Spleen (tissue), 13 donors: Measurements from ENCODE around the gene ZNF92. TPM values are rescaled to one million over a fixed set of nuclear protein-coding genes. Genes with fewer than 3 reads are reported as not detected.
A peak's percentile ranks its signal among the peaks of the same experiment; 100 is the strongest.

Experiments used
- DNase-seq: peaks from one replicate; pipeline ENCODE4 v3.0.0-alpha.2; 2020
- H3K27ac ChIP-seq, 8 donors: fragments of 200-600 bp; sonication (generic) in 7 of 8; 1 replicate in 4 of 8; 2 replicates in 4 of 8; pipeline versions ENCODE4 v1.5.0 to v1.8.0; 2016 to 2021; ENCODE audit warnings: inconsistent platforms in 4 of 8, mild to moderate bottlenecking in 4 of 8, moderate library complexity in 1 of 8
- H3K27me3 ChIP-seq, 7 donors: fragments of 200-600 bp; sonication (generic) in 6 of 7; replicated peaks in 1 of 7; 1 replicate in 4 of 7; 2 replicates in 3 of 7; pipeline versions ENCODE4 v1.5.0 to v1.8.0; 2016 to 2021; ENCODE audit warnings: inconsistent platforms in 3 of 7, mild to moderate bottlenecking in 1 of 7
- H3K36me3 ChIP-seq, 6 donors: fragments of 200-600 bp; sonication (generic) in 5 of 6; 1 replicate in 4 of 6; 2 replicates in 2 of 6; pipeline versions ENCODE4 v1.5.0 to v1.8.0; 2016 to 2021; ENCODE audit warnings: inconsistent platforms in 2 of 6
- H3K4me1 ChIP-seq, 6 donors: fragments of 200-600 bp; sonication (generic) in 5 of 6; 1 replicate in 3 of 6; 2 replicates in 3 of 6; pipeline versions ENCODE4 v1.5.0 to v1.8.0; 2016 to 2021; ENCODE audit warnings: inconsistent platforms in 3 of 6
- H3K4me3 ChIP-seq, 8 donors: fragments of 200-600 bp; sonication (generic) in 7 of 8; 1 replicate in 4 of 8; 2 replicates in 4 of 8; pipeline versions ENCODE4 v1.5.0 to v1.8.0; 2016 to 2021; ENCODE audit warnings: inconsistent platforms in 4 of 8, mild to moderate bottlenecking in 4 of 8, moderate library complexity in 2 of 8
- H3K9me3 ChIP-seq, 8 donors: fragments of 200-600 bp; sonication (generic) in 7 of 8; 1 replicate in 4 of 8; 2 replicates in 4 of 8; pipeline versions ENCODE4 v1.5.0 to v1.8.0; 2016 to 2021; ENCODE audit warnings: inconsistent platforms in 4 of 8
- POLR2A ChIP-seq, 3 donors: fragments of 450-650 bp; IDR thresholded peaks; one replicate each; pipeline ENCODE4 v1.5.1; 2017; ENCODE audit warnings: antibody characterized with exemption in 3 of 3, mild to moderate bottlenecking in 1 of 3
- POLR2AphosphoS5 ChIP-seq, 3 donors: sonication (generic); formaldehyde crosslinking; IDR thresholded peaks; one replicate each; pipeline ENCODE4 v1.5.1; 2017; ENCODE audit warnings: antibody characterized with exemption in 3 of 3
- WGBS, 5 donors: extraction: QIAGEN DNeasy Blood & Tissue Kit in 3 of 5; methylation state at CpG; one replicate each; pipeline versions ENCODE4 v1.1.5 to v1.1.7; 2013 to 2018; 5-methylcytosine and 5-hydroxymethylcytosine counted together
- intact Hi-C: fragments of 100-400 bp; cut with DNase I; formaldehyde crosslinking; loops from one replicate; pipeline ENCODE4 v1.15.0; 2023; ENCODE audit warnings: low total_unique reads
- long read RNA-seq, 2 donors: transcript quantifications; one replicate each; lab custom pipeline, GENCODE V29; 2026
- polyA plus RNA-seq, 3 donors: library from polyadenylated mRNA; stranded (reverse); fragments of 200-250 nt; gene quantifications; one replicate each; pipeline ENCODE4 v1.2.1, GENCODE V29; 2013
- total RNA-seq, 7 donors: library from RNA; depleted of rRNA in 3 of 7; stranded (reverse); fragments of >200 nt in 3 of 7; fragmentation: NEBNext Ultra II Directional in 4 of 7; extraction: Animal tissue kit (Norgen Biotek cat#: 25700) in 4 of 7; gene quantifications; one replicate each; pipeline versions ENCODE4 v1.1.0 to v1.2.1, GENCODE V29; 2016 to 2021
- TF ChIP-seq, protein P1 (sequence below), 11 experiments: fragments of 200-600 bp in 7 of 11; fragments of 450-650 bp in 4 of 11; sonication (generic) in 4 of 11; IDR thresholded peaks in 8 of 11; conservative IDR thresholded peaks in 3 of 11; 1 replicate in 7 of 11; 2 replicates in 4 of 11; pipeline versions ENCODE4 v1.4.0 to v1.8.0; 2016 to 2021; ENCODE audit warnings: antibody characterized with exemption in 11 of 11, inconsistent platforms in 4 of 11, mild to moderate bottlenecking in 1 of 11
- donor health status: healthy with polysubstance abuse.
- donor health status: DM: no; HTN: no; CAD: no; lungs with moderate emphysema.
- donor health status: DM: no; HTN: no; CAD: no.
- donor health status: Bipolar disorder and iron deficiency.
- donor health status: healthy.
- donor health status: DM: no; HTN: no; CAD: no.
- donor health status: DM: yes; HTN: yes; CAD: no.

Gene ZNF92
- total RNA-seq (10 to 100 TPM; 11.2 to 23.0 (median 15.0) TPM), polyA plus RNA-seq (1 to 10 TPM; 6.6 to 9.8 (median 8.2) TPM)
- long read RNA-seq, donor 1, partial matches to known transcripts, result 0 of 1 reads
- long read RNA-seq, donor 1, other reads (novel, unspliced or antisense), result 0 of 1 reads
- long read RNA-seq, donor 2, partial matches to known transcripts, result 0 of 5 reads
- long read RNA-seq, donor 2, other reads (novel, unspliced or antisense), result 0 of 5 reads

DNA sequence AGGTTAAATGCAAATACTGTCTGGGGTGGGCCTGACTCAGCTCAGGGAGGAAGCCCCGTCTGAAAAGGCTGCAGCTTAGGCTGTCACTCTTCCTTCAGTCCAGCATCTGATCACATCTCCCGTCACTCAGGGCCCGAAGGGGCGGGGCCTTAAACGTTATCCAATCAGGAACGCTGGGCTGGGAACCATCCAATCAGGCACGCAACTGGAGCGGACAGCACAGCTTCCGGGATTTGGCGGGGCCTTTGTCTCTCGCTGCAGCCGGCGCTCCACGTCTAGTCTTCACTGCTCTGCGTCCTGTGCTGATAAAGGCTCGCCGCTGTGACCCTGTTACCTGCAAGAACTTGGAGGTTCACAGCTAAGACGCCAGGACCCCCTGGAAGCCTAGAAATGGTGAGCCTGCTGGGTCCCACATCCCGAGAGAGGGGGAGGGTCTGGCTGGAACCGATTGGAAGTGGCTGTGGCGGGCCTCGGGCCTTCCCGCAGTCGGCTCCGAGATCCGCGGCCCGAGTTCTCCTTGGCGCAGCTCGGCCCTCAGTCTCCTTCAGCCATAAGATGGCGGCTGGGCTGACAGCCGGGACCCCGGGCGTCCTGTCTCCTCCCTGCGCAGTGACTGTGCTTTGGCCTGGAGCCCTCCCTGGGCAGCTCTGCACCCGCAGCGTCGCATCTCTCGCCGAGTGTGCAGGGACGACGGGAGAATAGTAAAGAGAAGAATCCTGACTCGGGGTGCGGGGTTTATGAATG lies at the start of gene ZNF92:
Gene ZNF92 (plus strand): TSS at position 248 of the 744 bp plus-strand sequence. CDS start 143 bp downstream, at position 391.
- no peaks in the 10 kb centered on the region for H3K9me3 ChIP-seq
- TF ChIP-seq POLR2AphosphoS5 (IDR thresholded peaks at IDR 0.05), result peak; percentile 97 to 99 (median 99)
- TF ChIP-seq POLR2A (IDR thresholded peaks at IDR 0.05), result peak; percentile 62 to 97 (median 90)
- TF ChIP-seq, protein P1, sequence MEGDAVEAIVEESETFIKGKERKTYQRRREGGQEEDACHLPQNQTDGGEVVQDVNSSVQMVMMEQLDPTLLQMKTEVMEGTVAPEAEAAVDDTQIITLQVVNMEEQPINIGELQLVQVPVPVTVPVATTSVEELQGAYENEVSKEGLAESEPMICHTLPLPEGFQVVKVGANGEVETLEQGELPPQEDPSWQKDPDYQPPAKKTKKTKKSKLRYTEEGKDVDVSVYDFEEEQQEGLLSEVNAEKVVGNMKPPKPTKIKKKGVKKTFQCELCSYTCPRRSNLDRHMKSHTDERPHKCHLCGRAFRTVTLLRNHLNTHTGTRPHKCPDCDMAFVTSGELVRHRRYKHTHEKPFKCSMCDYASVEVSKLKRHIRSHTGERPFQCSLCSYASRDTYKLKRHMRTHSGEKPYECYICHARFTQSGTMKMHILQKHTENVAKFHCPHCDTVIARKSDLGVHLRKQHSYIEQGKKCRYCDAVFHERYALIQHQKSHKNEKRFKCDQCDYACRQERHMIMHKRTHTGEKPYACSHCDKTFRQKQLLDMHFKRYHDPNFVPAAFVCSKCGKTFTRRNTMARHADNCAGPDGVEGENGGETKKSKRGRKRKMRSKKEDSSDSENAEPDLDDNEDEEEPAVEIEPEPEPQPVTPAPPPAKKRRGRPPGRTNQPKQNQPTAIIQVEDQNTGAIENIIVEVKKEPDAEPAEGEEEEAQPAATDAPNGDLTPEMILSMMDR (IDR thresholded peaks at IDR 0.05 in 8 of 11, conservative IDR thresholded peaks at IDR 0.05 in 3 of 11), result no peak
- 0 to 1% (median 0%) methylated on average over 15 to 44 of the region's 44 CpGs for WGBS, 5 donors
- peaks cover 0 to 30% (median 0%) of the 10 kb centered on the region in 6 donors for H3K36me3 ChIP-seq
- intact Hi-C loops, result no loop called here
- H3K27me3 ChIP-seq, result no peaks in the 10 kb centered on the region
- H3K4me3 ChIP-seq, result peak within 1 kb of the TSS; percentile 74 to 92 (median 86)
- H3K4me1 ChIP-seq, result peaks cover 11 to 55% (median 36%) of the 10 kb centered on the region in 6 donors
- H3K27ac ChIP-seq, result peak within 1 kb of the TSS; percentile 61 to 93 (median 92)
- peak; percentile 97 for DNase-seq

GRCh38 chr7:65325793-65326432 lies 47.7 kb upstream of the ZNF92 start:
- Histone ChIP-seq H3K27ac (no peak overlapping the region), H3K9me3 (no peaks in the 10 kb centered on the region), H3K4me3 (no peak overlapping the region), H3K27me3 (no peaks in the 10 kb centered on the region), H3K36me3 (no peaks in the 10 kb centered on the region), H3K4me1 (no peaks in the 10 kb centered on the region)
- no peak for DNase-seq
- intact Hi-C loops, result no loop called here
- TF ChIP-seq POLR2AphosphoS5 (IDR thresholded peaks at IDR 0.05) (no peak), POLR2A (IDR thresholded peaks at IDR 0.05) (no peak)
- TF ChIP-seq, protein P1 (IDR thresholded peaks at IDR 0.05 in 8 of 11, conservative IDR thresholded peaks at IDR 0.05 in 3 of 11), result no peak
- WGBS, 5 donors, result 86 to 97% (median 95%) methylated on average over 5 of the region's 5 CpGs

DNA sequence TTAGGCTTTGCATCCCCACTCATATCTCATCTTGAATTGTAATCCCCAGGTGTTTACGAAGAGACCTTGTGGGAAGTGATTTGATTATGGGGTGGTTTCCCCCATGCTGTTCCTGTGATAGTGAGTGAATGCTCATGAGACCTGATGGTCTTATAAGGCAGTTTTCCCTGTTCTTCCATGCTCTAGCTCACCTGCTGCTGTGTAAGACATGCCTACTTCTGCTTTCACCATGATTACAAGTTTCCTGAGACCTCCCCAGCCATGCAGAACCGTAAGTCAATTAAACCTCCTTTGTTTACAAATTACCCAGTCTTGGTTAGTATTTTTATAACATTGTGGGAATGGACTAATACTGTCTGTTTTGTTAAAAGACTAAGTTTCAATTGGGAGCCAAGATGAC lies 35.3 kb upstream of the ZNF92 start:
- Histone ChIP-seq H3K27ac (no peak overlapping the region), H3K27me3 (no peaks in the 10 kb centered on the region), H3K36me3 (no peaks in the 10 kb centered on the region), H3K4me3 (no peak overlapping the region), H3K9me3 (no peaks in the 10 kb centered on the region), H3K4me1 (no peaks in the 10 kb centered on the region)
- 46 to 62% (median 54%) methylated on average over 2 of the region's 2 CpGs for WGBS, 5 donors
- TF ChIP-seq, protein P1 (IDR thresholded peaks at IDR 0.05 in 8 of 11, conservative IDR thresholded peaks at IDR 0.05 in 3 of 11), result no peak
- TF ChIP-seq POLR2AphosphoS5 (IDR thresholded peaks at IDR 0.05) (no peak), POLR2A (IDR thresholded peaks at IDR 0.05) (no peak)
- intact Hi-C loops, result no loop called here
- DNase-seq, result no peak

DNA sequence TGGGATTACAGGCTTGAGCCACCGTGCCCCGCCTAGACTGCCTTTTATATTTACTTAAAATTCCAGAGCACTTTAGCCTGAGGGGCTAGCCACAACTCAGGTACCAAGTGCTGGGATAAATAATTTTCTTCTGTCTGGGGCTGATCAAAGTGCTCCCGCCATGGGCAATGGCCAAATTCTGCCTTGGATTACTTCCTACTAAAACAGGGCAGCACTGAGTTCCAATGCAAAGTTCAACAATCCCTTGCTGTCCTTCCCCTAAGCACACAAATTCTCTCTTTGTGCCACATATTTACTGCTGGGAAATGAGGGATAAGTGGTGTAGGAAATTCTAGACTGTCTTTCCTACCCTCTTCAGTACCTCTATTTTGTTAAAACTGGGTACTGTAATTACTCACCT lies 34.4 kb upstream of the ZNF92 start:
- Histone ChIP-seq H3K4me3 (no peak overlapping the region), H3K9me3 (no peaks in the 10 kb centered on the region), H3K27me3 (no peaks in the 10 kb centered on the region), H3K27ac (no peak overlapping the region), H3K36me3 (no peaks in the 10 kb centered on the region), H3K4me1 (no peaks in the 10 kb centered on the region)
- TF ChIP-seq POLR2A (IDR thresholded peaks at IDR 0.05) (no peak), POLR2AphosphoS5 (IDR thresholded peaks at IDR 0.05) (no peak)
- TF ChIP-seq, protein P1 (IDR thresholded peaks at IDR 0.05 in 8 of 11, conservative IDR thresholded peaks at IDR 0.05 in 3 of 11), result no peak
- 87 to 100% (median 92%) methylated on average over 3 of the region's 3 CpGs for WGBS, 5 donors
- no peak for DNase-seq
- intact Hi-C loops, result no loop called here
